Pancreas (tissue), 10 donors: ENCODE measurements around the gene CDA. TPM values are rescaled to one million over a fixed set of nuclear protein-coding genes. Genes with fewer than 3 reads are reported as not detected.

Experiments
- ATAC-seq, 4 donors: fragments of 200-7000 bp; cut with Tn5 transposase; one replicate each; pipeline versions ENCODE4 v1.8.0 to v1.9.1; 2020; ENCODE audit warnings: mild to moderate bottlenecking in 4 of 4, moderate library complexity in 4 of 4
- DNase-seq, 6 donors: peaks; one replicate each; pipeline ENCODE4 v3.0.0-alpha.2; 2020
- FAIRE-seq: peaks from 2 replicates; lab custom pipeline; 2012; peaks lifted over from hg19 to GRCh38; lab: Jason Lieb, UNC
- H3K27ac ChIP-seq, 4 donors: fragments of 200-600 bp; sonication (generic); 1 replicate in 3 of 4; 2 replicates in 1 of 4; pipeline versions ENCODE4 v1.5.0 to v1.8.0; 2020
- H3K27me3 ChIP-seq, 4 donors: fragments of 200-600 bp; one replicate each; pipeline ENCODE4 v1.8.0; 2021
- H3K36me3 ChIP-seq, 3 donors: fragments of 200-600 bp; sonication (generic) in 1 of 3; one replicate each; pipeline versions ENCODE4 v1.5.0 to v1.8.0; 2020 to 2021
- H3K4me1 ChIP-seq, 3 donors: fragments of 200-600 bp; one replicate each; pipeline ENCODE4 v1.8.0; 2021
- H3K4me3 ChIP-seq, 4 donors: fragments of 200-600 bp; sonication (generic) in 2 of 4; one replicate each; pipeline versions ENCODE4 v1.5.0 to v1.8.0; 2020 to 2021
- H3K9me3 ChIP-seq, 4 donors: fragments of 200-600 bp; one replicate each; pipeline ENCODE4 v1.8.0; 2021
- WGBS, 2 donors: extraction: QIAGEN DNeasy Blood & Tissue Kit; methylation state at CpG; one replicate each; pipeline ENCODE4 v1.1.7; 2013; 5-methylcytosine and 5-hydroxymethylcytosine counted together
- intact Hi-C, 3 donors: fragments of 100-400 bp; cut with DNase I; formaldehyde crosslinking; loops; one replicate each; pipeline versions ENCODE4 v1.11.1 to v1.14.2; 2022
- polyA plus RNA-seq, 2 donors: library from polyadenylated mRNA; stranded (reverse); fragments of 200-250 nt; gene quantifications; one replicate each; pipeline ENCODE4 v1.2.3, GENCODE V29; 2013
- total RNA-seq, 6 donors: library from RNA; stranded (reverse); fragmentation: NEBNext Ultra II Directional in 4 of 6; extraction: Animal tissue kit (Norgen Biotek cat#: 25700) in 4 of 6; gene quantifications; one replicate each; pipeline versions ENCODE4 v1.2.1 to v1.2.4, GENCODE V29; 2021 to 2023
- TF ChIP-seq, protein P1 (sequence below), 4 donors: fragments of 200-600 bp; sonication (generic) in 3 of 4; IDR thresholded peaks; one replicate each; pipeline versions ENCODE4 v1.5.0 to v1.8.0; 2021; ENCODE audit warnings: antibody characterized with exemption in 4 of 4
- donor health status: healthy with polysubstance abuse.
- donor health status: DM: no; HTN: no; CAD: no; lungs with moderate emphysema.
- donor health status: DM: no; HTN: no; CAD: no.
- donor health status: control.
- donor health status: control.
- donor health status: Bipolar disorder and iron deficiency.
- donor health status: DM: yes; HTN: yes; CAD: no.
- donor health status: DM: no; HTN: no; CAD: no.
- donor health status: DM: no; HTN: no; CAD: no.
- donor health status: DM: yes; HTN: yes; CAD: no.

Gene CDA
- total and polyA plus RNA-seq, 8 donors: 0.16 to 1.2 (median 0.49) TPM; not detected in 1

DNA sequence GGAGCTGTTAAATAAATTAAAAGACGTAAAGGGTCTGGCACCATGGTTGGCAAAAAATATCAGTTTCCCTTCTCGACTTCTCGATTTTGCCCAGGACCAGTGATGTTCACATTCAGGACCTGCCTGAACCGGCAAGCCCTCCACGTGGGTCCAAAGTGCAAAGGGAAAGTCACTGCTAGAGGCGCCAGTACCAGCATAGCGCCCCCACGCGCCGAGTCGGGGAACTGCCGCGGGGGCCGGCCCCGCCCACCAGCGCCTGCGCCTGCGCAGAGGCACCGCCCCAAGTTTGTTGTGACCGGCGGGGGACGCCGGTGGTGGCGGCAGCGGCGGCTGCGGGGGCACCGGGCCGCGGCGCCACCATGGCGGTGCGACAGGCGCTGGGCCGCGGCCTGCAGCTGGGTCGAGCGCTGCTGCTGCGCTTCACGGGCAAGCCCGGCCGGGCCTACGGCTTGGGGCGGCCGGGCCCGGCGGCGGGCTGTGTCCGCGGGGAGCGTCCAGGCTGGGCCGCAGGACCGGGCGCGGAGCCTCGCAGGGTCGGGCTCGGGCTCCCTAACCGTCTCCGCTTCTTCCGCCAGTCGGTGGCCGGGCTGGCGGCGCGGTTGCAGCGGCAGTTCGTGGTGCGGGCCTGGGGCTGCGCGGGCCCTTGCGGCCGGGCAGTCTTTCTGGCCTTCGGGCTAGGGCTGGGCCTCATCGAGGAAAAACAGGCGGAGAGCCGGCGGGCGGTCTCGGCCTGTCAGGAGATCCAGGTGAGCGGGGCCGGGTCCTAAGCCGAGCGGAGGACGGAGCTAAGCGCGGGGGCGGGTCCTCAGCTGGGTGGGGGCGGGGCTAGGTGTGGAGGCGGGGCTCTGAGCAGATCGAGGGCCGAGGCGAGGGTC, 44.5 kb downstream of the CDA start, which contains the start of gene PINK1:
Gene PINK1 (plus strand): TSS at position 269 of the 875 bp plus-strand sequence. CDS start 91 bp downstream, at position 360.
- no peak for FAIRE-seq
- DNase-seq: peak; percentile 75 to 97 (median 87)

DNA sequence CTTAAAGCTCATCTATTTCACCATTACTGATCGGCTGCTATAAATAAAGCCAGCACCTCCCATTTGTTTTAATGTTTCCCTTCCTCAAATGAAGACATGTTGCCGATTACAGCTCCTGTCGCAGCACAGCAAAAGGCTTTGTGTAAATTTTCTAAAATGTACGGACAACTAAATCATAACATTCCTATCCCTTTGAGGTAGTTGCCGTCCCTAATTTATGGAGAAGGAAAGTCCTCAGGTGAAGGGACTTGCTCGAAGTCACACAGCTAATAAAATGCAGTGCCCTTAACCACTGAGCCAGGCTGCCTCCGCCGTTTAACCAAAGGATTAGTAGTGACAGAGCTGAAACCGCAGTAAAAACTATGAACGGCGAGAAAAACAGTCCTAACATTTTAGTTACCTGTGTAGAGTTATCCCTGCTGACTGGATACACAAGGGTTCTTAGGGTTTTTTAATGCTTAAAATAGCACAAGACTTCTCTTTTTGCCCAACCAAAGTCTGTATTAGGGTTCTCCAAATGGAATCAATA, 45.2 kb downstream of the CDA start:
- peak; percentile 1 to 14 (median 6) for ATAC-seq
- intact Hi-C loops: loop anchor here in 1 of 3 donors (10.0 kb wide), 1 partner anchor 109 kb away; no protein-coding TSS in a partner anchor

More for the DNA sequence above, 44.5 kb downstream of the CDA start, which contains the start of gene PINK1:
- intact Hi-C loops: loop anchor here in 1 of 3 donors (10.0 kb wide), 1 partner anchor 109 kb away; no protein-coding TSS in a partner anchor
- peak within 1 kb of the TSS; percentile 71 to 98 (median 94) for H3K4me3 ChIP-seq
- TF ChIP-seq, protein P1, sequence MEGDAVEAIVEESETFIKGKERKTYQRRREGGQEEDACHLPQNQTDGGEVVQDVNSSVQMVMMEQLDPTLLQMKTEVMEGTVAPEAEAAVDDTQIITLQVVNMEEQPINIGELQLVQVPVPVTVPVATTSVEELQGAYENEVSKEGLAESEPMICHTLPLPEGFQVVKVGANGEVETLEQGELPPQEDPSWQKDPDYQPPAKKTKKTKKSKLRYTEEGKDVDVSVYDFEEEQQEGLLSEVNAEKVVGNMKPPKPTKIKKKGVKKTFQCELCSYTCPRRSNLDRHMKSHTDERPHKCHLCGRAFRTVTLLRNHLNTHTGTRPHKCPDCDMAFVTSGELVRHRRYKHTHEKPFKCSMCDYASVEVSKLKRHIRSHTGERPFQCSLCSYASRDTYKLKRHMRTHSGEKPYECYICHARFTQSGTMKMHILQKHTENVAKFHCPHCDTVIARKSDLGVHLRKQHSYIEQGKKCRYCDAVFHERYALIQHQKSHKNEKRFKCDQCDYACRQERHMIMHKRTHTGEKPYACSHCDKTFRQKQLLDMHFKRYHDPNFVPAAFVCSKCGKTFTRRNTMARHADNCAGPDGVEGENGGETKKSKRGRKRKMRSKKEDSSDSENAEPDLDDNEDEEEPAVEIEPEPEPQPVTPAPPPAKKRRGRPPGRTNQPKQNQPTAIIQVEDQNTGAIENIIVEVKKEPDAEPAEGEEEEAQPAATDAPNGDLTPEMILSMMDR (IDR thresholded peaks at IDR 0.05): peak; percentile 96 to 99 (median 98)
- peaks cover 0 to 7% (median 0%) of the 10 kb centered on the region in 3 donors for H3K4me1 ChIP-seq
- H3K36me3 ChIP-seq: peaks cover 0 to 13% (median 5%) of the 10 kb centered on the region in 3 donors
- no peaks in the 10 kb centered on the region for H3K27me3 ChIP-seq
- peak within 1 kb of the TSS; percentile 73 to 90 (median 82) for H3K27ac ChIP-seq
- H3K9me3 ChIP-seq: no peaks in the 10 kb centered on the region
- peak; percentile 92 to 96 (median 94) for ATAC-seq
- WGBS, 2 donors: 1% methylated on average over 65 to 93 of the region's 93 CpGs

DNA sequence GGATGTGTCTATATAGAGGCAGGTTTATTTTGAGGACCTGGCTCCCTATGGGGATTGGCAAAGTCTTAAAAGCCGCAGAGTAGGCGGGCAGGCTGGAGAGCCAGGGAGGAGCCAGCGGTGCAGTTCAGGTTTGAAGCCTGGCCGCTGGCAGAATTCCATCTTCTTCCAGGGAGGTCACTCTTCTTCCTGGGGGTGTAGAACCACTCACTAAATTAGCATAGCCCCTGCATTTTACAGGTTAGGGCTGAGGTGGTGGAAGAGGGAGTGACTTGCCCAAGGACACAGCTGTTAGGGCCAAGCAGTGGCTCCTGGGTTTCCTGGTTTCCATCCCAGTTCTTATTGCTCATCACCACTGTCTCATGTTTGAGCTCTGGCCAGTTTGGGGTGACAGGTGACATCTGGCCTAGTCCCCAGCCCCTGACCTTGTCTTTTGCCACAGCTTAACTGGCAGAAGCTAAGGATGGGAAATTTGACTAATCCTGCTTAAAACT, 45.7 kb downstream of the CDA start:
- H3K4me1 ChIP-seq: peaks cover 0 to 7% (median 0%) of the 10 kb centered on the region in 3 donors
- DNase-seq (peak; percentile 53 to 81 (median 66)), FAIRE-seq (no peak), ATAC-seq (peak; percentile 64 to 69 (median 68))
- peak overlapping the region; percentile 71 to 98 (median 94) for H3K4me3 ChIP-seq
- H3K9me3 ChIP-seq: no peaks in the 10 kb centered on the region
- H3K27me3 ChIP-seq: no peaks in the 10 kb centered on the region
- TF ChIP-seq, protein P1 (IDR thresholded peaks at IDR 0.05): no peak
- intact Hi-C loops: loop anchor here in 2 of 3 donors (5.0 to 10.0 kb wide), 2 partner anchors 107 to 110 kb away; no protein-coding TSS in a partner anchor
- H3K27ac ChIP-seq: peak overlapping the region in 2 of 4 donors; percentile 82 to 90
- H3K36me3 ChIP-seq: peaks cover 0 to 24% (median 10%) of the 10 kb centered on the region in 3 donors
- 0 to 3% methylated on average over 4 of the region's 4 CpGs for WGBS, 2 donors

More for the DNA sequence above, 45.2 kb downstream of the CDA start:
- no peak for DNase-seq
- H3K9me3 ChIP-seq: no peaks in the 10 kb centered on the region
- WGBS, 2 donors: 0 to 1% methylated on average over 11 of the region's 11 CpGs
- peak overlapping the region; percentile 71 to 98 (median 94) for H3K4me3 ChIP-seq
- H3K36me3 ChIP-seq: peaks cover 0 to 20% (median 10%) of the 10 kb centered on the region in 3 donors
- TF ChIP-seq, protein P1 (IDR thresholded peaks at IDR 0.05): no peak
- H3K27ac ChIP-seq: peak overlapping the region; percentile 73 to 90 (median 82)
- FAIRE-seq: no peak
- H3K4me1 ChIP-seq: peaks cover 0 to 7% (median 0%) of the 10 kb centered on the region in 3 donors
- H3K27me3 ChIP-seq: no peaks in the 10 kb centered on the region

DNA sequence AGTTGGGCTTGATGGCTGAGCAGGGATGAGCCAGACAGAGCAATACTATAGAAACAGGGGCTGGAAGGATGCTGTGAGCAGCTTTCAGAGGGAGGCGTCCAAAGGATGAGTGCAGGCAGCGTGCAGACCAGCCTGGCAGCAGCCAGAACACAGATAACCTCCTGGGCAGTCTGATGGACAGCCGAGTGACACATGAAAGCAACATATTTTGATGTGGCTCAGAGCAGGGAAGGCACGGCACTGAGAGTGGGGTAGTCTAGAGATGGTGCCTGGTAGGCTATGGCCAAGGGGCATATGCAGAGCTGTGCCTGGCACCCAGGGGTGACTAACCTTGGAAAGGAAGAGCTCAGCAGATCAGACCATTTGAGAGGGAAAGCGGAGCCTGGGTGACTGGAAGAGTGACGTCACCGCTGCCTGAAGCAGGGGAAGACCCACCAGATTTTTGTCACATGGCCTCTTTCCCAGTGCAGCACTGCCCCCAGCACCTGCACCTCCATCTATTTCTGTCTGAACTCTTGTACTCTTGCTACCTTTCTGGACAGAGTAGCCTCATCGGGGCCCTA, 48.0 kb downstream of the CDA start:
- Histone ChIP-seq H3K27me3 (no peaks in the 10 kb centered on the region), H3K36me3 (peaks cover 0 to 26% (median 10%) of the 10 kb centered on the region in 3 donors), H3K27ac (no peak overlapping the region), H3K4me3 (no peak overlapping the region), H3K4me1 (peaks cover 0 to 7% (median 0%) of the 10 kb centered on the region in 3 donors), H3K9me3 (no peaks in the 10 kb centered on the region)
- 85 to 93% methylated on average over 8 of the region's 8 CpGs for WGBS, 2 donors
- no peak for DNase-seq
- ATAC-seq: no peak
- no peak for FAIRE-seq
- intact Hi-C loops: loop anchor here in 2 of 3 donors (5.0 to 10.0 kb wide), 2 partner anchors 110 to 112 kb away; no protein-coding TSS in a partner anchor
- TF ChIP-seq, protein P1 (IDR thresholded peaks at IDR 0.05): no peak
